Vagina (tissue), 2 donors: Measurements from ENCODE around the gene FBXW11.

ENCODE experiments used
- CTCF ChIP-seq, 3 experiments: fragments of 450-650 bp in 2 of 3; fragments of 200-600 bp in 1 of 3; sonication (generic) in 1 of 3; IDR thresholded peaks; one replicate each; pipeline ENCODE4 v1.5.1; 2017 to 2019; ENCODE audit warnings: antibody characterized with exemption in 3 of 3, mild to moderate bottlenecking in 2 of 3, moderate library complexity in 2 of 3
- POLR2A ChIP-seq, 2 donors: fragments of 450-650 bp; IDR thresholded peaks; one replicate each; pipeline ENCODE4 v1.6.1; 2017; ENCODE audit warnings: antibody characterized with exemption in 2 of 2, mild to moderate bottlenecking in 2 of 2, moderate library complexity in 2 of 2

GRCh38 chr5:171865471-171865870 lies 141.0 kb downstream of the FBXW11 start:
- no peak for TF ChIP-seq CTCF (IDR thresholded peaks at IDR 0.05)
- no peak for TF ChIP-seq POLR2A (IDR thresholded peaks at IDR 0.05)
